ENCODE results near the gene VEGFA.

VEGFA gene

GRCh38 chr6:43776799-43777776 lies 7.1 kb downstream of the VEGFA start:
- peaks cover 5% of the 10 kb centered on the region; the same call in 1 of the 2 replicates for H4K20me1 ChIP-seq (ENCODE audit: insufficient read depth)
- no peak overlapping the region for H3K4me3 ChIP-seq (IDR thresholded peaks at IDR 0.05; ENCODE audit: insufficient read depth, low read depth, low read length)
- no peak overlapping the region for H3K4me2 ChIP-seq
- TF ChIP-seq, protein P1, sequence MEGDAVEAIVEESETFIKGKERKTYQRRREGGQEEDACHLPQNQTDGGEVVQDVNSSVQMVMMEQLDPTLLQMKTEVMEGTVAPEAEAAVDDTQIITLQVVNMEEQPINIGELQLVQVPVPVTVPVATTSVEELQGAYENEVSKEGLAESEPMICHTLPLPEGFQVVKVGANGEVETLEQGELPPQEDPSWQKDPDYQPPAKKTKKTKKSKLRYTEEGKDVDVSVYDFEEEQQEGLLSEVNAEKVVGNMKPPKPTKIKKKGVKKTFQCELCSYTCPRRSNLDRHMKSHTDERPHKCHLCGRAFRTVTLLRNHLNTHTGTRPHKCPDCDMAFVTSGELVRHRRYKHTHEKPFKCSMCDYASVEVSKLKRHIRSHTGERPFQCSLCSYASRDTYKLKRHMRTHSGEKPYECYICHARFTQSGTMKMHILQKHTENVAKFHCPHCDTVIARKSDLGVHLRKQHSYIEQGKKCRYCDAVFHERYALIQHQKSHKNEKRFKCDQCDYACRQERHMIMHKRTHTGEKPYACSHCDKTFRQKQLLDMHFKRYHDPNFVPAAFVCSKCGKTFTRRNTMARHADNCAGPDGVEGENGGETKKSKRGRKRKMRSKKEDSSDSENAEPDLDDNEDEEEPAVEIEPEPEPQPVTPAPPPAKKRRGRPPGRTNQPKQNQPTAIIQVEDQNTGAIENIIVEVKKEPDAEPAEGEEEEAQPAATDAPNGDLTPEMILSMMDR (conservative IDR thresholded peaks at IDR 0.05; ENCODE audit: low read depth, low read length), result no peak
- H3K9ac ChIP-seq, result no peak overlapping the region
- no peaks in the 10 kb centered on the region for H3K27me3 ChIP-seq (ENCODE audit: insufficient read depth, low read depth)
- no peak overlapping the region; the same call in 1 of the 2 replicates for H3K27ac ChIP-seq
- H3K36me3 ChIP-seq (ENCODE audit: insufficient read depth), result peaks cover 9% of the 10 kb centered on the region; the same call in 1 of the 2 replicates
- peaks cover 59% of the 10 kb centered on the region for H3K79me2 ChIP-seq (ENCODE audit: insufficient read depth, low read depth)
- peaks cover 34% of the 10 kb centered on the region for H3K4me1 ChIP-seq (ENCODE audit: low read depth, poor library complexity, severe bottlenecking)
- H2AFZ ChIP-seq (ENCODE audit: low read depth), result no peak overlapping the region

DNA sequence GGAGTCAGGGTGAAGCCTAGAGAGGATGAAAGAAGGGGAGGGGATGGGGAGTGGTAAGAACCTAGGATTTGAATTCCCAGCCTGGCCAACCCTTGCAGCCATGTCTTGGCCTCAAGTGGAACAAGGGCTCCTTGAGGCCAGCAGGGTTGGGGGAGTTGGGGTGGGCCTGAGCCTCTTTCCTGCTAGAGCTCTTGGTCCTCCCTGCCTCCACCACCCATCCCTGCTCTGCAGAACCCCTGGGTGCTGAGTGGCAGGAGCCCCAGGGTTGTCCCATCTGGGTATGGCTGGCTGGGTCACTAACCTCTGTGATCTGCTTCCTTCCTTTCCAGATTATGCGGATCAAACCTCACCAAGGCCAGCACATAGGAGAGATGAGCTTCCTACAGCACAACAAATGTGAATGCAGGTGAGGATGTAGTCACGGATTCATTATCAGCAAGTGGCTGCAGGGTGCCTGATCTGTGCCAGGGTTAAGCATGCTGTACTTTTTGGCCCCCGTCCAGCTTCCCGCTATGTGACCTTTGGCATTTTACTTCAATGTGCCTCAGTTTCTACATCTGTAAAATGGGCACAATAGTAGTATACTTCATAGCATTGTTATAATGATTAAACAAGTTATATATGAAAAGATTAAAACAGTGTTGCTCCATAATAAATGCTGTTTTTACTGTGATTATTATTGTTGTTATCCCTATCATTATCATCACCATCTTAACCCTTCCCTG lies 8.3 kb downstream of the VEGFA start:
- Histone ChIP-seq H3K4me1 (ENCODE audit: low read depth, poor library complexity, severe bottlenecking) (peaks cover 34% of the 10 kb centered on the region), H2AFZ (ENCODE audit: low read depth) (no peak overlapping the region), H3K4me2 (no peak overlapping the region), H4K20me1 (ENCODE audit: insufficient read depth) (peaks cover 5% of the 10 kb centered on the region; the same call in 1 of the 2 replicates), H3K27ac (no peak overlapping the region), H3K79me2 (ENCODE audit: insufficient read depth, low read depth) (peaks cover 47% of the 10 kb centered on the region), H3K27me3 (ENCODE audit: insufficient read depth, low read depth) (no peaks in the 10 kb centered on the region), H3K36me3 (ENCODE audit: insufficient read depth) (peaks cover 9% of the 10 kb centered on the region; the same call in 1 of the 2 replicates), H3K9ac (no peak overlapping the region), H3K4me3 (IDR thresholded peaks at IDR 0.05; ENCODE audit: insufficient read depth, low read depth, low read length) (no peak overlapping the region)
- TF ChIP-seq, protein P1 (conservative IDR thresholded peaks at IDR 0.05; ENCODE audit: low read depth, low read length), result no peak

DNA sequence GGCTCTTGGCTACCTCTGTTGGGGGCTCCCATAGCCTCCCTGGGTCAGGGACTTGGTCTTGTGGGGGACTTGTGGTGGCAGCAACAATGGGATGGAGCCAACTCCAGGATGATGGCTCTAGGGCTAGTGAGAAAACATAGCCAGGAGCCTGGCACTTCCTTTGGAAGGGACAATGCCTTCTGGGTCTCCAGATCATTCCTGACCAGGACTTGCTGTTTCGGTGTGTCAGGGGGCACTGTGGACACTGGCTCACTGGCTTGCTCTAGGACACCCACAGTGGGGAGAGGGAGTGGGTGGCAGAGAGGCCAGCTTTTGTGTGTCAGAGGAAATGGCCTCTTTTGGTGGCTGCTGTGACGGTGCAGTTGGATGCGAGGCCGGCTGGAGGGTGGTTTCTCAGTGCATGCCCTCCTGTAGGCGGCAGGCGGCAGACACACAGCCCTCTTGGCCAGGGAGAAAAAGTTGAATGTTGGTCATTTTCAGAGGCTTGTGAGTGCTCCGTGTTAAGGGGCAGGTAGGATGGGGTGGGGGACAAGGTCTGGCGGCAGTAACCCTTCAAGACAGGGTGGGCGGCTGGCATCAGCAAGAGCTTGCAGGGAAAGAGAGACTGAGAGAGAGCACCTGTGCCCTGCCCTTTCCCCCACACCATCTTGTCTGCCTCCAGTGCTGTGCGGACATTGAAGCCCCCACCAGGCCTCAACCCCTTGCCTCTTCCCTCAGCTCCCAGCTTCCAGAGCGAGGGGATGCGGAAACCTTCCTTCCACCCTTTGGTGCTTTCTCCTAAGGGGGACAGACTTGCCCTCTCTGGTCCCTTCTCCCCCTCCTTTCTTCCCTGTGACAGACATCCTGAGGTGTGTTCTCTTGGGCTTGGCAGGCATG lies 9.2 kb downstream of the VEGFA start:
- peaks cover 38% of the 10 kb centered on the region for H3K79me2 ChIP-seq (ENCODE audit: insufficient read depth, low read depth)
- TF ChIP-seq, protein P1 (conservative IDR thresholded peaks at IDR 0.05; ENCODE audit: low read depth, low read length), result no peak
- peaks cover 9% of the 10 kb centered on the region; the same call in 1 of the 2 replicates for H3K36me3 ChIP-seq (ENCODE audit: insufficient read depth)
- H3K4me3 ChIP-seq (IDR thresholded peaks at IDR 0.05; ENCODE audit: insufficient read depth, low read depth, low read length), result no peak overlapping the region
- no peak overlapping the region for H3K4me2 ChIP-seq
- no peak overlapping the region for H3K9ac ChIP-seq
- peaks cover 5% of the 10 kb centered on the region; the same call in 1 of the 2 replicates for H4K20me1 ChIP-seq (ENCODE audit: insufficient read depth)
- no peak overlapping the region for H2AFZ ChIP-seq (ENCODE audit: low read depth)
- H3K4me1 ChIP-seq (ENCODE audit: low read depth, poor library complexity, severe bottlenecking), result peaks cover 27% of the 10 kb centered on the region
- H3K27me3 ChIP-seq (ENCODE audit: insufficient read depth, low read depth), result no peaks in the 10 kb centered on the region
- H3K27ac ChIP-seq, result no peak overlapping the region

DNA sequence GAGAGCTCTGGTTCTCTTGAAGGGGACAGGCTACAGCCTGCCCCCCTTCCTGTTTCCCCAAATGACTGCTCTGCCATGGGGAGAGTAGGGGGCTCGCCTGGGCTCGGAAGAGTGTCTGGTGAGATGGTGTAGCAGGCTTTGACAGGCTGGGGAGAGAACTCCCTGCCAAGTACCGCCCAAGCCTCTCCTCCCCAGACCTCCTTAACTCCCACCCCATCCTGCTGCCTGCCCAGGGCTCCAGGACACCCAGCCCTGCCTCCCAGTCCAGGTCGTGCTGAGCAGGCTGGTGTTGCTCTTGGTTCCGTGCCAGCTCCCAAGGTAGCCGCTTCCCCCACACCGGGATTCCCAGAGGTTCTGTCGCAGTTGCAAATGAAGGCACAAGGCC lies 9.8 kb downstream of the VEGFA start:
- Histone ChIP-seq H3K27me3 (ENCODE audit: insufficient read depth, low read depth) (no peaks in the 10 kb centered on the region), H3K4me2 (no peak overlapping the region), H3K9ac (no peak overlapping the region), H3K36me3 (ENCODE audit: insufficient read depth) (peaks cover 9% of the 10 kb centered on the region; the same call in 1 of the 2 replicates), H3K79me2 (ENCODE audit: insufficient read depth, low read depth) (peaks cover 31% of the 10 kb centered on the region; the same call in 1 of the 2 replicates), H2AFZ (ENCODE audit: low read depth) (no peak overlapping the region), H3K4me1 (ENCODE audit: low read depth, poor library complexity, severe bottlenecking) (peaks cover 21% of the 10 kb centered on the region), H4K20me1 (ENCODE audit: insufficient read depth) (peaks cover 5% of the 10 kb centered on the region; the same call in 1 of the 2 replicates), H3K4me3 (IDR thresholded peaks at IDR 0.05; ENCODE audit: insufficient read depth, low read depth, low read length) (no peak overlapping the region), H3K27ac (no peak overlapping the region)
- TF ChIP-seq, protein P1 (conservative IDR thresholded peaks at IDR 0.05; ENCODE audit: low read depth, low read length), result no peak
